LHCN-M2 (cell line): ENCODE measurements around the gene FAR1. TPM values are rescaled to one million over a fixed set of nuclear protein-coding genes. Genes with fewer than 3 reads are reported as not detected.
A peak's percentile ranks its signal among the peaks of the same experiment; 100 is the strongest.

Experiments
- DNase-seq: peaks from one replicate; pipeline ENCODE4 v3.0.0-alpha.2; 2012; ENCODE audit warnings: low read depth
- total RNA-seq: library from RNA; depleted of rRNA; stranded (reverse); fragments of >200 nt; gene quantifications from 2 replicates; pipeline ENCODE4 v1.2.3, GENCODE V29; 2014; rRNA removed

Gene FAR1
- total RNA-seq, 1 experiment from 2014 or later = 40.3 TPM

DNA sequence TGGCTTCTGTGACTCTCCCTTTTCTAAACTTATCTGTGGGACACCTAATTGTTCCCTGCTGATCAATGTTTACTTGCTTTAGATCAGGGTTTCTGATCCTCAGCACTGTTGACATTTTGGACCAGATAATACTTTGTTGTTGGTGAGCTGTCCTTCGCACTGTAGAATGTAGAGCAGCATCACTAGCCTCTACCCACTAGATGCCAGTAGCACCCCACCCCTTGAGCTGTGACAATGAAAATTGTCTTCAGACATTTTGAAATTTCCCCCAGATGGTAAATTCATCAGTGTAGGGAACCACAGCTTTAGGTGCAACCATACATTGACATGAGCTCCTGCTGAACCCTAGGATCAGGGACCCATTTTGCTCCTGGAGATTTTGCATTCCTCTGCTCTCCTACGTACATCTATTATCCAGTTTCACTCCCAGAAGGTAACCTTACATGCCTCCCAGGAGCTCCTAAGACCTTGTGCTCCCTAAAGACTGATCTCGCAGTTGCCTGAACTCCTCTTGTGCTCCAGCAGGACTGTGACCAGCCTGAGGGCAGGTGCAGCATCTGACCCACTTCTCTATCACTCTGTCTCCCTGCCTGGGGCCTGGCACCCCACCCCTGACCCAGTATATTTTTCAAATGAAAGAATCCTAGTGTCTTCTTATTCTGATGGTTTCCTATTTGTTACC lies 107.8 kb downstream of the FAR1 start:
- peak; percentile 2 for DNase-seq

DNA sequence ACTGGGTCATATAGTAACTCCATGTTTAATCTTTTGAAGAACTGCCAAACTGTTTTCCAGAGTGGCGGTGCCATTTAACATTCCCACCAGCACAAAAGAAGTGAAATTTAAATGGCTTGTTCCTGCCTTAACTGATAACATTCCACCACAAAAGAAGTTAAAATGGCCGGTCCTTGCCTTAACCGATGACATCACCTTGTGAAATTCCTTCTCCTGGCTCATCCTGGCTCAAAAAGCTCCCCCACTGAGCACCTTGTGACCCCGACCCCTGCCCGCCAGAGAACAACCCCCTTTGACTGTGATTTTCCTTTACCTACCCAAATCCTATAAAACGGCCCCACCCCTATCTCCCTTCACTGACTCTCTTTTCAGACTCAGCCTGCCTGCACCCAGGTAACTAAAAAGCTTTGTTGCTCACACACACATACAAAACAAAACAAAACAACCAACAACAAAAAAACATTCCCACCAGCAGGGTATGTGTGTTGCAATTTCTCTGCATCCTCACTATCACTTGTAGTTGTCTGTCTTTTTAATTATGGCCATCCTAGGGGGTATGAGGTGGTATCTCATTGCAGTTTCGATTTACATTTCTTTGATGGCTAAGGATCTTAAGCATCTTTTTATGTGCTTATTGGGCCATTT lies 109.0 kb downstream of the FAR1 start:
- no peak for DNase-seq

DNA sequence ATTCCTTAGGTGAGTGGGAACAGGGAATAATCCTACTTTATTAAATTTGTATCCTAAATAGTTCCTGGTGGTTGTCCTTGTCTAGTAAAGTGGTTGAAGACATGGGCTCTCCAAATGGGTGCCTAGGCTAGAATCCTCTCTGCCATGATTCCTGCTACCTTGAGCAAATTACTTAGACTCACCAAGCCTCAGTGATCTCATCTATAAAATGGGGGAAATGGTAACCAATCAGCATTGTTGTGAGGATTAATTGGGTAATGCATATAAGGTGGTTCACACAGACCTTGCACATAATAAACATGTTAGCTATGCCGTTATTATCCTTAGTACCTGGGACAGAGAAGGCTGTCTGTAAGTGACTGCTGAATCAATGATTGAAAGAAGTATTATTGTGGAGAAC lies 109.9 kb downstream of the FAR1 start:
- no peak for DNase-seq

DNA sequence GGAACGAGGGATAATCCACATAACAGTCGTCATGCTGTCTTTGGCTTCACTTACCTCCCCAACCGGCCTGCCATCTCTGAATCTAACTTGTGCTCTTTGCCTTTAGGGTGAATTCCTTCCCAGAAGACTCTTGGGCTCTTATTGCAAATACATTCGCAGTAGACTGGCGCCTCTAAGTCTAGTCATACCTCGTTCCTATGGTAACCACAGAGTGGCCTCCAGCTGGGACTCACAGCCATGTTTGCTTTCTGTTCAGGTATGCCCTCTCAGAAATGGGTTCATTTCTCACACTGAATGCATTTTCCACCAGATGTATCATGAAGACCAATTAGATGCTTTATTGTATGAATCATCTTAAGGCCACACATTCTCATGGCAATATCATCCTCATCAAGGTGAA lies 112.7 kb downstream of the FAR1 start:
- no peak for DNase-seq

Other genes starting within 250 kb of the FAR1 start
- gene BTBD10, start 205.4 kb upstream of the FAR1 start, total RNA-seq = 42.2 and 42.6 TPM in 2 replicates
- not detected in 2 replicates for gene PTH, start 172.7 kb upstream of the FAR1 start, total RNA-seq